Mesendoderm (in vitro differentiated cells): ENCODE results near the gene ZNF124. TPM values are rescaled to one million over a fixed set of nuclear protein-coding genes. Genes with fewer than 3 reads are reported as not detected.
"Not testable (repeated sequence)": the region's sequence is repeated elsewhere in the genome, so short reads cannot be mapped to it uniquely, and the experiment has no call there.

Source experiments
- DNase-seq: peaks from one replicate; pipeline ENCODE4 v3.0.0; 2013
- H2AK5ac ChIP-seq: 2 replicates; pipeline ENCODE4 v1.6.1; 2013; ENCODE audit warnings: low read length, inconsistent platforms
- H2BK120ac ChIP-seq: 2 replicates; pipeline ENCODE4 v1.6.1; 2013; ENCODE audit warnings: low read depth, mild to moderate bottlenecking, low read length, moderate library complexity, mixed read lengths
- H2BK15ac ChIP-seq: replicated peaks from 2 replicates; pipeline ENCODE4 v1.6.1; 2013; ENCODE audit warnings: low read depth, mild to moderate bottlenecking, moderate library complexity
- H2BK5ac ChIP-seq: 2 replicates; pipeline ENCODE4 v1.6.1; 2013; ENCODE audit warnings: low read length, inconsistent platforms
- H3K18ac ChIP-seq: 2 replicates; pipeline ENCODE4 v1.6.1; 2013; ENCODE audit warnings: mild to moderate bottlenecking, low read length, mixed read lengths
- H3K23ac ChIP-seq: one replicate; pipeline ENCODE4 v1.6.1; 2013; ENCODE audit warnings: low read length
- H3K27ac ChIP-seq: 2 replicates; pipeline ENCODE4 v1.5.1; 2013; ENCODE audit warnings: low read depth, mild to moderate bottlenecking, inconsistent platforms, low read length, moderate library complexity
- H3K27me3 ChIP-seq: 2 replicates; pipeline ENCODE4 v1.6.1; 2013; ENCODE audit warnings: low read length, control low read depth, mild to moderate bottlenecking, inconsistent platforms; ENCODE audit not compliant: insufficient read depth, poor library complexity
- H3K36me3 ChIP-seq: 2 replicates; pipeline ENCODE4 v1.6.1; 2013; ENCODE audit warnings: low read length, inconsistent platforms; ENCODE audit not compliant: control insufficient read depth, insufficient read depth
- H3K4ac ChIP-seq: one replicate; pipeline ENCODE4 v1.6.1; 2013; ENCODE audit warnings: low read depth, mild to moderate bottlenecking, low read length, moderate library complexity
- H3K4me1 ChIP-seq: 2 replicates; pipeline ENCODE4 v1.6.1; 2013; ENCODE audit warnings: low read depth, low read length, inconsistent platforms; ENCODE audit not compliant: control insufficient read depth
- H3K4me2 ChIP-seq: 2 replicates; pipeline ENCODE4 v1.6.1; 2013; ENCODE audit warnings: low read length
- H3K4me3 ChIP-seq: 2 replicates; pipeline ENCODE4 v1.5.1; 2013; ENCODE audit warnings: mild to moderate bottlenecking, low read length
- H3K56ac ChIP-seq: one replicate; pipeline ENCODE4 v1.6.1; 2013; ENCODE audit warnings: low read length
- H3K79me1 ChIP-seq: 2 replicates; pipeline ENCODE4 v1.6.1; 2013; ENCODE audit warnings: low read length, inconsistent platforms
- H3K79me2 ChIP-seq: 2 replicates; pipeline ENCODE4 v1.6.1; 2013; ENCODE audit warnings: mild to moderate bottlenecking, low read length; ENCODE audit not compliant: control insufficient read depth, insufficient read depth
- H3K9ac ChIP-seq: 2 replicates; pipeline ENCODE4 v1.6.1; 2013; ENCODE audit warnings: low read length, inconsistent platforms
- H4K5ac ChIP-seq: one replicate; pipeline ENCODE4 v1.6.1; 2013; ENCODE audit warnings: low read length
- H4K8ac ChIP-seq: one replicate; pipeline ENCODE4 v1.6.1; 2013; ENCODE audit warnings: low read depth, mild to moderate bottlenecking, control low read depth, low read length, moderate library complexity
- WGBS: extraction: QIAGEN DNeasy Blood & Tissue Kit; methylation state at CpG from one replicate; pipeline ENCODE4 v1.1.7; 2013; ENCODE audit warnings: low lambda C conversion rate, missing lambda C conversion rate; ENCODE audit not compliant: insufficient coverage; ENCODE audit errors: extremely low coverage; 5-methylcytosine and 5-hydroxymethylcytosine counted together
- polyA plus RNA-seq, 2 experiments: library from polyadenylated mRNA; stranded (reverse); fragments of 200-250 nt; gene quantifications; one replicate each; pipeline ENCODE4 v1.2.3, GENCODE V29; 2013

ZNF124 gene
- polyA plus RNA-seq (2013, experiment 1 of 2) = 15.7 TPM
- 16.3 TPM for polyA plus RNA-seq (2013, experiment 2 of 2)

- H4K5ac ChIP-seq, H3K56ac ChIP-seq, H2BK15ac ChIP-seq, DNase-seq, H3K4me2 ChIP-seq, H3K4me3 ChIP-seq, H3K36me3 ChIP-seq, H3K27me3 ChIP-seq, H2AK5ac ChIP-seq, H3K79me1 ChIP-seq, H3K4me1 ChIP-seq, H3K9ac ChIP-seq, H2BK5ac ChIP-seq, H4K8ac ChIP-seq, H3K18ac ChIP-seq, H3K27ac ChIP-seq, H3K4ac ChIP-seq, H3K23ac ChIP-seq, H2BK120ac ChIP-seq: not testable (repeated sequence)
- no CpG with 5 or more reads among the region's 28 CpGs for WGBS
- H3K79me2 ChIP-seq = peaks cover 24% of the 10 kb centered on the region
These were observed at the start of gene ZNF124 for GRCh38 chr1:247171875-247172563. TSS of gene ZNF124 (minus strand) at chr1:247172020. CDS start at chr1:247171877, 143 bp downstream.

GRCh38 chr1:247220280-247220679 lies 48.5 kb upstream of the ZNF124 start:
- not testable (repeated sequence) for H3K27ac ChIP-seq, H3K56ac ChIP-seq, H2BK15ac ChIP-seq, H2AK5ac ChIP-seq, H3K4me3 ChIP-seq, H3K18ac ChIP-seq, H3K79me1 ChIP-seq, H4K8ac ChIP-seq, H2BK5ac ChIP-seq, H3K27me3 ChIP-seq, H2BK120ac ChIP-seq, DNase-seq, H3K9ac ChIP-seq, H3K36me3 ChIP-seq, H3K79me2 ChIP-seq, H3K23ac ChIP-seq, H3K4ac ChIP-seq, H3K4me1 ChIP-seq, H4K5ac ChIP-seq, H3K4me2 ChIP-seq
- WGBS = no CpG with 5 or more reads among the region's 30 CpGs

GRCh38 chr1:247218121-247218651 lies 46.4 kb upstream of the ZNF124 start:
- no peak overlapping the region for H3K18ac ChIP-seq
- H4K8ac ChIP-seq = no peak overlapping the region
- no peak overlapping the region for H3K4me2 ChIP-seq
- no peaks in the 10 kb centered on the region for H3K79me2 ChIP-seq
- H4K5ac ChIP-seq = no peak overlapping the region
- H3K4me3 ChIP-seq = no peak overlapping the region
- no peak overlapping the region for H2AK5ac ChIP-seq
- H3K27me3 ChIP-seq = no peaks in the 10 kb centered on the region
- H3K9ac ChIP-seq = no peak overlapping the region
- no CpG with 5 or more reads among the region's 6 CpGs for WGBS
- no peak overlapping the region for H3K56ac ChIP-seq
- H3K23ac ChIP-seq = no peak overlapping the region
- H3K4ac ChIP-seq = no peak overlapping the region
- no peak overlapping the region for H3K27ac ChIP-seq
- no peak overlapping the region for H2BK15ac ChIP-seq
- H2BK5ac ChIP-seq = no peak overlapping the region
- no peaks in the 10 kb centered on the region for H3K4me1 ChIP-seq
- DNase-seq = no peak
- no peaks in the 10 kb centered on the region for H3K36me3 ChIP-seq
- no peak overlapping the region for H2BK120ac ChIP-seq
- no peaks in the 10 kb centered on the region for H3K79me1 ChIP-seq

- Histone ChIP-seq H2BK15ac (no peak overlapping the region), H4K5ac (no peak overlapping the region), H3K18ac (no peak overlapping the region), H3K4ac (no peak overlapping the region), H3K4me1 (no peaks in the 10 kb centered on the region), H2BK120ac (no peak overlapping the region), H3K56ac (no peak overlapping the region), H2BK5ac (no peak overlapping the region), H3K4me3 (no peak overlapping the region), H3K79me1 (no peaks in the 10 kb centered on the region), H3K36me3 (no peaks in the 10 kb centered on the region), H3K27ac (no peak overlapping the region), H3K23ac (no peak overlapping the region), H3K27me3 (no peaks in the 10 kb centered on the region), H4K8ac (no peak overlapping the region), H2AK5ac (no peak overlapping the region), H3K4me2 (no peak overlapping the region), H3K79me2 (no peaks in the 10 kb centered on the region), H3K9ac (no peak overlapping the region)
- no peak for DNase-seq
- WGBS = no CpG with 5 or more reads among the region's 3 CpGs
These were observed 44.4 kb upstream of the ZNF124 start for GRCh38 chr1:247216261-247216660.

- H3K79me1 ChIP-seq = peaks cover 9% of the 10 kb centered on the region
- H3K56ac ChIP-seq = no peak overlapping the region
- H3K4ac ChIP-seq = no peak overlapping the region
- H2AK5ac ChIP-seq = no peak overlapping the region
- no peak overlapping the region for H3K4me3 ChIP-seq
- no peak overlapping the region for H3K23ac ChIP-seq
- H3K4me1 ChIP-seq = peaks cover 8% of the 10 kb centered on the region
- no peak overlapping the region for H3K18ac ChIP-seq
- no peak overlapping the region for H3K4me2 ChIP-seq
- no peaks in the 10 kb centered on the region for H3K27me3 ChIP-seq
- DNase-seq = no peak
- peaks cover 15% of the 10 kb centered on the region for H3K79me2 ChIP-seq
- H4K8ac ChIP-seq = no peak overlapping the region
- no peak overlapping the region for H2BK5ac ChIP-seq
- no peak overlapping the region for H2BK120ac ChIP-seq
- H3K27ac ChIP-seq = no peak overlapping the region
- H4K5ac ChIP-seq = no peak overlapping the region
- no peak overlapping the region for H2BK15ac ChIP-seq
- WGBS = no CpG with 5 or more reads among the region's 1 CpG
- no peaks in the 10 kb centered on the region for H3K36me3 ChIP-seq
- no peak overlapping the region for H3K9ac ChIP-seq
These were observed 41.1 kb upstream of the ZNF124 start for GRCh38 chr1:247212627-247213617.
